OCI-M1 (cell line): ENCODE measurements around the gene PCDHA7.
"Not testable (repeated sequence)": the region's sequence is repeated elsewhere in the genome, so short reads cannot be mapped to it uniquely, and the experiment has no call there.

Source experiments
- DNase-seq: peaks from one replicate; lab custom pipeline; 2025; lab: John Stamatoyannopoulos, UW

Gene PCDHA7

GRCh38 chr5:140857177-140857986 lies 23.3 kb downstream of the PCDHA7 start:
- DNase-seq, result no peak

DNA sequence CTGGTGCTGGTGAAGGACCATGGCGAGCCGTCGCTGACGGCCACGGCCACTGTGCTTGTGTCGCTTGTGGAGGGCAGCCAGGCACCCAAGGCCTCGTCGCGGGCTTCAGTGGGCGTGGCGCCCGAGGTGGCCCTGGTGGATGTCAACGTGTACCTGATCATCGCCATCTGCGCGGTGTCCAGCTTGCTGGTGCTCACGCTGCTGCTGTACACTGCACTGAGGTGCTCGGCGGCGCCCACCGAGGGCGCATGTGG lies 23.8 kb downstream of the PCDHA7 start:
- no peak for DNase-seq

DNA sequence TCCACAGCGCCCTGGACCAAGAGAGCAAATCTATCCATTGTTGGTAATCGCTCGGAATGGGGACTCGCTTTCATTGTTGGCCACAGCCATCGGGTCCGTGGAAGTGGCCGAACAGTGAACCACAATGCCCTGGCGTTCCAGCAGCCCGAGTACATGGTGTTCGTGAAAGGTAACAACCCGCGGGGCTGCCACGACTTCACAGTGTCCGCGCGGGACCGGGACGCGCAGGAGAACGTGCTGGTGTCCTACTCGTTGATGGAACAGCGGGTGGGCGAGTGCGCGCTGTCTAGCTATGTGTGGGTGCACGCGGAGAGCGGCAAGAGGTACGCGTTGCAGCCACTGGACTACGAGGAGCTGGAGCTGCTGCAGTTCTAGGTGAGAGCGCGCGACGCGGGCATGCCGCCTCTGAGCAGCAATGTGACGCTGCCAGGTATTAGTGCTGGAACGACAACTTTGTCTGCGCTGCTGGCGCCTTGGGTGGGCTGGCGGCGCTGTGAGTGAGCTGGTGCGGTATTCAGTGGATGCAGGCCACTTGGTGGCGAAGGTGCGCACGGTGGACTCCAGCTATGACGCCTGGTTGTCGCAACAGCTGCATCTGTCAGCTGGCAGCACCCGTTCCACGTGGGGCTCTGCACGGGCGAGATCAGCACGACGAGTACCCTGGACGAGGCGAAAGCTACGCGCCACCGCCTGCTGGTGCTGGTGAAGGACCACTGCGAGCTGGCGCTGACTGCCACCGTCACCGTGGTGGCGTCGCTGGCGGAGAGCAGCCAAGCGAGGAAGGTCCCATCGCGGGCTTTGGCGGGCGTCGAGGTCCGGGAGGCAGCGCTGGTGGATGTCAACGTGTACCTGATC lies 28.6 kb downstream of the PCDHA7 start:
- no peak for DNase-seq

DNA sequence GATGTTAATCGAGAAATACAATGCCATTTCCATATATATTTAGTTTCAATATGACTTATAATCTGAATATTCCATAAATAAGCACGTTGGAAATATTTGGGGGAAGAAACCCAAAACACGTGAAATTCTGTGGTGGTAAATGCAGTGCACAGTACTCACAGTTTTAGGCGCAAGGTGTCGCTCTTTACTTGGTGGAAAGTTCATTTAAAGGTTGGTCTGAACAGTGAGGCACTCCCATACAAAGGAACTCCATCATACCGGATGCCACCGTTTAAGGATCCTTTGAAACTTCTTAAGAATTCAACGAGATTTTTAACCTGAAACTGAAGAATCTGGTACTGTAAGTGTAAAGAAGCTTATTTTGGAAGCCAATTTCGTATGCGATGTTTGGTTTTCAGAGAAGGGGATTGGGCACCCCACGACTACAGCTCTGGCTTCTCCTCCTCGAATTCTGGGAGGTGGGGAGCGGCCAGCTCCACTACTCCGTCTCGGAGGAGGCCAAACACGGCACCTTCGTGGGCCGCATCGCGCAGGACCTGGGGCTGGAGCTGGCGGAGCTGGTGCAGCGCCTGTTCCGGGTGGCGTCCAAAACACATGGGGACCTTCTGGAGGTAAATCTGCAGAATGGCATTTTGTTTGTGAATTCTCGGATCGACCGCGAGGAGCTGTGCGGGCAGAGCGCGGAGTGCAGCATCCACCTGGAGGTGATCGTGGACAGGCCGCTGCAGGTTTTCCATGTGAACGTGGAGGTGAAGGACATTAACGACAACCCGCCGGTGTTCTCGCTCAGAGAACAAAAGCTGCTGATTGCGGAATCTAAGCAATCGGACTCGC lies 34.9 kb downstream of the PCDHA7 start, which contains the start of gene PCDHA11:
PCDHA11 (plus strand) TSS at position 237 of the 834 bp plus-strand sequence; CDS start at position 384, 147 bp downstream.
- DNase-seq, result peak; percentile 14

DNA sequence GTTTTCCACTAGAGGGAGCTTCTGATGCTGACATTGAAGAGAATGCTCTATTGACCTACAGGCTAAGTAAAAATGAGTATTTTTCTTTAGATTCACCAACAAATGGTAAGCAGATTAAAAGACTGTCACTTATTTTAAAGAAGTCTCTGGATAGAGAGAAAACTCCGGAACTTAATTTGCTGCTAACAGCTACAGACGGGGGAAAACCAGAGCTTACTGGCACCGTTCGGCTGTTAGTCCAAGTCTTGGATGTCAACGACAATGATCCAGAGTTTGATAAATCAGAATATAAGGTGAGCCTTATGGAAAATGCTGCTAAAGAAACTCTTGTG lies 35.5 kb downstream of the PCDHA7 start:
- DNase-seq, result no peak

DNA sequence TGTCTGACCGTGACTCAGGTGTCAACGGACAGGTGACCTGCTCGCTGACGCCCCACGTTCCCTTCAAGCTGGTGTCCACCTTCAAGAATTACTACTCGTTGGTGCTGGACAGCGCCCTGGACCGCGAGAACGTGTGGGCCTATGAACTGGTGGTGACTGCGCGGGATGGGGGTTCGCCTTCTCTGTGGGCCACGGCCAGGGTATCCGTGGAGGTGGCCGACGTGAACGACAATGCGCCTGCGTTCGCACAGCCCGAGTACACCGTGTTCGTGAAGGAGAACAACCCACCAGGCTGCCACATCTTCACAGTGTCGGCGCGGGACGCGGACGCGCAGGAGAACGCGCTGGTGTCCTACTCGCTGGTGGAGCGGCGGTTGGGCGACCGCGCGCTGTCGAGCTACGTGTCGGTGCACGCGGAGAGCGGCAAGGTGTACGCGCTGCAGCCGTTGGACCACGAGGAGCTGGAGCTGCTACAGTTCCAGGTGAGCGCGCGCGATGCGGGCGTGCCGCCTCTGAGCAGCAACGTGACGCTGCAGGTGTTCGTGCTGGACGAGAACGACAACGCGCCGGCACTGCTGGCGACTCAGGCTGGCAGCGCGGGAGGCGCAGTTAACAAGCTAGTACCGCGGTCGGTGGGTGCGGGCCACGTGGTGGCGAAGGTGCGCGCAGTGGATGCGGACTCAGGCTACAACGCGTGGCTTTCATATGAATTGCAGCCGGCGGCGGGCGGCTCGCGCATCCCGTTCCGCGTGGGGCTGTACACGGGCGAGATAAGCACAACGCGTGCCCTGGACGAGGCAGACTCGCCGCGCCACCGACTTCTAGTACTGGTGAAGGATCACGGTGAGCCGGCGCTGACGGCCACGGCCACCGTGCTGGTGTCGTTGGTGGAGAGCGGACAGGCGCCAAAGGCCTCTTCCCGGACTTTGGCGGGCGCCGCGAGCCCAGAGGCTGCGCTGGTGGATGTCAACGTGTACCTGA lies 36.4 kb downstream of the PCDHA7 start:
- DNase-seq, result no peak

DNA sequence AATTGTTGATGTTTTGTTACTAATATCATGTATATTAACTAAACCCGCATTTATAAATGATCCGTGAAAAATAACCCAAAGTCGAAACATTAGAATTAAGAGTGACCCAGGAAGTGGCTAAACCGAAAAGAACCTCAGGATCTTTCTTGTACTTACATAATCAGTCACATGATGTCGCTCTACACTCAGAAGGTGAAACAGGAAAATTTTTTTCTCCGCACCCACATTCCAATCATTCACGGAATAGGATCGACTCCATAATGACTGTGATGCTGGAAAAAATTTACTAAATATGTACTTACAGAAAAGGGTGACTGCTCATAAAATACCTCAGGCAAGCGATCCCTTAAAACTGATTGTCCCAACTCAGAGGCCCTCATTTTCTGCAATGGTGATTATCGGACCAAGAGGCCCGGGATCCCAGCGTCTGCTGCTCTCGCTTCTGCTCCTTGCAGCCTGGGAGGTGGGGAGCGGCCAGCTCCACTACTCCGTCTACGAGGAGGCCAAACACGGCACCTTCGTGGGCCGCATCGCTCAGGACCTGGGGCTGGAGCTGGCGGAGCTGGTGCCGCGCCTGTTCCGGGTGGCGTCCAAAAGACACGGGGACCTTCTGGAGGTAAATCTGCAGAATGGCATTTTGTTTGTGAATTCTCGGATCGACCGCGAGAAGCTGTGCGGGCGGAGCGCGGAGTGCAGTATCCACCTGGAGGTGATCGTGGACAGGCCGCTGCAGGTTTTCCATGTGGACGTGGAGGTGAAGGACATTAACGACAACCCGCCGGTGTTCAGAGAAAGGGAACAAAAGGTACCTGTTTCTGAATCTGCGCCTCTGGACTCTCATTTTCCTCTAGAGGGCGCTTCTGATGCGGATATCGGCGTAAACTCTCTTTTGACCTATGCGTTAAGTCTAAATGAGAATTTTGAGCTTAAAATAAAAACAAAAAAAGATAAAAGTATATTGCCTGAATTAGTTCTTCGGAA lies 41.3 kb downstream of the PCDHA7 start, which contains the start of gene PCDHA12:
PCDHA12 (plus strand) TSS at position 224 of the 981 bp plus-strand sequence; CDS start at position 389, 165 bp downstream.
- DNase-seq, result no peak

GRCh38 chr5:140876541-140877261 lies 42.6 kb downstream of the PCDHA7 start:
- DNase-seq, result not testable (repeated sequence)

DNA sequence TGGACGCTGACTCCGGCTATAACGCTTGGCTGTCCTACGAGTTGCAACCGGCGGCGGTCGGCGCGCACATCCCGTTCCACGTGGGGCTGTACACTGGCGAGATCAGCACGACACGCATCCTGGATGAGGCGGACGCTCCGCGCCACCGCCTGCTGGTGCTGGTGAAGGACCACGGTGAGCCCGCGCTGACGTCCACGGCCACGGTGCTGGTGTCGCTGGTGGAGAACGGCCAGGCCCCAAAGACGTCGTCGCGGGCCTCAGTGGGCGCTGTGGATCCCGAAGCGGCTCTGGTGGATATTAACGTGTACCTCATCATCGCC lies 43.2 kb downstream of the PCDHA7 start:
- DNase-seq, result no peak

DNA sequence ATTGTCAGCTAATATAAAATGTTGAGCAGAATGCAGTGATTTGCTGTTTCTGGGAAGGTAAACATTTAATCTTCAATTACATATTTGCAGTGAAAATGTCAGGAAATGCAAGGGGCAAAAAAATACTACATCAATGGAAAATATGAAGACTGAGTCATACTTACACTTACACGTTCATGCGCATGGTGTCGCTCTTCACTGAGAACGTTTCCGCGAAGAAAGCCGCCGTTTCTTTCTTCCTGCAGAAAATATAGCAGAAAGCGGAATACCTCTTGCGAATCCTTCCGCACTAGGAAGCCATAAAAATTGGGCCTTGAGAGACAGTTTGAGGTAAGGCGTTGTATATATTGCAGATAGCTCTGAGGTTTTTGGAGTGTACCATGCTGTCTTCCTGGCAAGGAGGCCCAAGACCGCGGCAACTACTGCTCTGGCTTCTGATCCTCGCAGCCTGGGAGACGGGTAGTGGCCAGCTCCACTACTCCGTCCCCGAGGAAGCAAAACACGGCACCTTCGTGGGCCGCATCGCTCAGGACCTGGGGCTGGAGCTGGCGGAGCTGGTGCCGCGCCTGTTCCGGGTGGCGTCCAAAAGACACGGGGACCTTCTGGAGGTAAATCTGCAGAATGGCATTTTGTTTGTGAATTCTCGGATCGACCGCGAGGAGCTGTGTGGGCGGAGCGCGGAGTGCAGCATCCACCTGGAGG lies 48.0 kb downstream of the PCDHA7 start, which contains the start of gene PCDHA13:
PCDHA13 (plus strand) TSS at position 236 of the 702 bp plus-strand sequence; CDS start at position 381, 145 bp downstream.
- no peak for DNase-seq

DNA sequence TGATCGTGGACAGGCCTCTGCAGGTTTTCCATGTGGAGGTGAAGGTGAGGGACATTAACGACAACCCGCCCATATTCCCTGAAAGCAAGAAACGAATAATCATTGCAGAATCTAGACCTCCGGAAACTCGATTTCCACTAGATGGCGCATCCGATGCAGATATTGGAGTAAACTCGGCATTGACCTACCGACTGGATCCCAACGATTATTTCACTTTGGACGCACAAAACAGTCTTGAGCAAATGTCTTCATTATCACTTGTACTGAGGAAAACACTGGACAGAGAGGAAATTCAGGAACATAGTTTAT lies 48.5 kb downstream of the PCDHA7 start:
- no peak for DNase-seq

GRCh38 chr5:140883373-140883772 lies 49.3 kb downstream of the PCDHA7 start:
- no peak for DNase-seq

- DNase-seq, result no peak
Measured at GRCh38 chr5:140883927-140884697, 50.0 kb downstream of the PCDHA7 start.
